ENCODE measurements around the gene TOR2A.

The TOR2A gene

DNA sequence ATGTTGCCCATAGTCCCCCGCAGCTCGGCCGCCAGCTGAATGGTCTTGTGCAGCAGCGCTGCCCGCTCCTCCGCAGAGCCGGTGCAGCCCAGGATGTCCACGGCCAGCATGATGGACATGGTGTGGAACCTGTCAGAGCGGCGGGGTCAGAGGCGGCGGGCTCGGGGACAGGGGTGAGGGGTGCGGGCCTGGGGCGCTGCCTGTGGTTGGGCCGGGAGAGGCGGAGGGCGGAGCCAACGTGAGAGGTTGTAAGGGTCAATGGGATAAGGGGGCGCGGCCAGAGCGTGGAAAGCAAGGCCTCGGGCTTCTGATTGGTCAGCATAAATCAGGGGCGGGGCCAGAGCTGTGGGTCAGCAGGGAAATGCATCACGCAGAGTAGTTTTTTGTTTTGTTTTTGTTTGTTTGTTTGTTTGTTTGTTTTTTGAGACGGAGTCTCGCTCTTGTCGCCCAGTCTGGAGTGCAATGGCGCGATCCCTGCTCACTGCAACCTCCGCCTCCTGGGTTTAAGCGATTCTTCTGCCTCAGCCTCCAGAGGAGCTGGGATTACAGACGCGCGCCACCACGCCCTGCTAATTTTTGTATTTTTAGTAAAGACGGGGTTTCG, 6.8 kb upstream of the TOR2A start:
- DNase-seq, result no peak

- no peak for DNase-seq
Observed at GRCh38 chr9:127739614-127740330, 4.7 kb upstream of the TOR2A start.

GRCh38 chr9:127738666-127739065, 3.6 kb upstream of the TOR2A start:
- no peak for DNase-seq

- DNase-seq, result no peak
Observed at GRCh38 chr9:127735530-127736185, 564 bp upstream of the TOR2A start.

GRCh38 chr9:127734247-127734746, 797 bp downstream of the TOR2A start:
- DNase-seq, result no peak

DNA sequence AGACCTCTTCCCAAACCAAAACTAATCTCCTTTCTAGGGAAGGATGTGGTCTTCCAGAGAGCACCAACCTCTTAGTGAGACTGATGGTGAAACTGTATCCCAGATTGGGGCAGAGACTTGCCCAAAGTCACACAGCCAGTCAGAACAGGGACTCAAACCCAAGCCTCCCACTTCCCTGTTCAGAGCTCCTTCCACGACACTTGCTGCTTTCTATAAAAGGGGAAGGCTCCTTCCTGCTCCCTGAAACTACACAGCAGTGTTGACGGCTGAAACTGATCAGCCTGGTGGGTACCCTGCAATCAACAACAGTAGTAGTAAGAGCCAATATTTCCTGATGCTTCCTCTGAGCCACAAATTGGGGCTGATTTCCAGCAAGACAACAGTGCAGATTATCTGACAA, 1.5 kb downstream of the TOR2A start:
- DNase-seq, result no peak

DNA sequence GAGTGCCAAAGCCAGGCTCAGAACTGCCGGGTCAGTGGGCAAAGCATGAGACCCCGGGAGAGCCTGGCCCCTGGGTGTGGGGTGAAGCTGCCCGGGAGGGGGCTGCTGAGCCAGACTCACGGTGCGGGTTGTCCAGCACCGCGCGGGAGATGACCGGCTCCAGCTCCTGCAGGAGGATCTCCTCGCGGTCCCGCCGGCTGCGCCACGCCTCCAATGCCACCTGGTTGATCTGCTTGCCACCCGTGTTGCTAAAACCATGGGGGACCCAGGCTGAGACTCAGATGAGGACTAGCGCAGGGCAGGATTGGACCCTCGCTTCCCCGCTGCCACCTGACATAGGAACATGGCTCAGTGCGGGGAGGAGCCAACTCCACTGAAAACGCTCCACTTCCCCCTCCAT, 2.6 kb downstream of the TOR2A start:
- DNase-seq, result no peak

- no peak for DNase-seq
Observed at GRCh38 chr9:127731938-127732337, 3.2 kb downstream of the TOR2A start.

DNA sequence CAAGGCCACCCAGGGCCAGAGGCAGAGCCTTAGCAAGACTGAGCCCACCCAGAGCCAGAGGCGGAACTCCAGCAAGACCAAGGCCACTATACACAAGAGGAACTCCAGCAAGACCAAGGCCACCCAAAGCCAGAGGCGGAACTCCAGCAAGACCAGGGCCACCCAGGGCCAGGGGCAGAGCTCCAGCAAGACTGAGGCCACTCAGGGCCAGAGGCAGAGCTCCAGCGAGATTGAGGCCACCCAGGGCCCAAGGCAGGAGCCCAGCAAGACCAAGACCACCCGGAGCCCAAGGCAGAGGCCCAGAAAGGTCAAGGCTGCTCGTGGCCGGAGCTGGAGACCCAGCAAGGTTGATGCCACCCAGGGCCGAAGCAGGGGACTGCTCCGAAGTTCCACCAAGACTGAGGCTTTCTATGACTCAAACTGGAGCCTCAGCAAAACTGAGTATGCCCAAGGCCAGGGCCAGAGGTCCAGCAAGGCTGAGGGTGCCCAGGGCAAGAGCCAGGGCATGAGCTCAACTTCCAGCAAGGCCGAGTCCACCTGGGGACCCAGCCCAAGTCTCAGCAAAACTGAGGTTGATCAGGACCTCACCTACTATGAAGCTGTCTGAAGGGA, 4.2 kb downstream of the TOR2A start:
- DNase-seq, result no peak

GRCh38 chr9:127730262-127730661, 4.8 kb downstream of the TOR2A start:
- no peak for DNase-seq

- no peak for DNase-seq
Observed at GRCh38 chr9:127729522-127730256, 5.4 kb downstream of the TOR2A start.

DNA sequence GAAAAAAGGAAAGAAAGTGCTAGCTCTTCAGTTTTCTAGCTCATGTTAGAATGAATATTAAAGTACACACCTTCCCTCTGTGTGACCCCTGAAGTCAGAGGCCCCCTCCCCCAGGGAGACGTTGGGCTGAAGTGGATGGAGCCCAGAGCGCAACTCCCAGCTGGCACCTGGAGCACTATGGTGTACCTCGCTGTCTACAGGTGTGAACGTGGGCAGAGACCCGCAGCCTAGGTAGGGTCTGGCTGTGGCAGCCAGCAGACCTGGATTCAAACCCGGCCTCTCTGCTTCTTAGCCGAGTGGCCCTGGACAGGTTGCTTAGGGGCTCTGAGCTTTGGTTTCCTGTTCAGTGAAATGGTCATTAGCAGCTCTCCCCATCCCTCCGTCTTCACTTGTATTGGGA, 6.3 kb downstream of the TOR2A start:
- no peak for DNase-seq

GRCh38 chr9:127726871-127727270, 8.2 kb downstream of the TOR2A start:
- DNase-seq, result no peak

DNA sequence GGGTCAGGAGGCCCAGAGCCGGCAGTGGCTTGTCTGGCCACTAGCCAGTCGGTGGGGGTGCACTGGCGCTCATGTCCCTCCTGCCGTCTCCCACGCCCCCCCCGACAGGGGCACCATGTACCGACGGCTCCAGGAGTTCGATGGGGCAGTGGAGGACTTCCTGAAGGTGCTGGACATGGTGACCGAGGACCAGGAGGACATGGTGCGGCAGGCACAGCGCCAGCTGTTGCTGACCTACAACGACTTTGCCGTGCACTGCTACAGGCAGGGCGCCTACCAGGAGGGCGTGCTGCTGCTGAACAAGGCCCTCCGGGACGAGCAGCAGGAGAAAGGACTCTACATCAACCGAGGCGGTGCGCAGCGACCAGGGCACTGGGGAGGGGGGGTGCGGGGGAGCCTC, 11.1 kb downstream of the TOR2A start:
- no peak for DNase-seq

DNA sequence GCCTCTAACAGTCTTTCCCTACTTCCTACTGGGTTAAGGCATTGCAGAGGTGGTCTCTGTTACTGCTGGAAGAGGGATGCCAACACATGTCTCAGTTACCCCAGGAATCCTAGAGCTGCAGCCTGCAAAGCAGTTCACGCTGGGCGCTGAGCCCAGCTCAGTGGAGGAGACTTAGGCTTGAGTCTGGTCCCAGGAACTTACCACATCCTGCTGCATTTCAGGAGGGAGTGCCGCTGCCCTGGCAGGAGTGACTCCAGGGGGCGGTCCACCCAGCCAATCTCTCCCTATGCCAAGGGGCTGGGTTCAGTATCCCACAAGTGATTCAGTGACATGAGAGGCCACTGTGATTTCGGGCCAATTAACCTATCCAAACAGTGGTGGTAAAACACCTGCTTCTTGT, 11.7 kb downstream of the TOR2A start:
- DNase-seq, result no peak

DNA sequence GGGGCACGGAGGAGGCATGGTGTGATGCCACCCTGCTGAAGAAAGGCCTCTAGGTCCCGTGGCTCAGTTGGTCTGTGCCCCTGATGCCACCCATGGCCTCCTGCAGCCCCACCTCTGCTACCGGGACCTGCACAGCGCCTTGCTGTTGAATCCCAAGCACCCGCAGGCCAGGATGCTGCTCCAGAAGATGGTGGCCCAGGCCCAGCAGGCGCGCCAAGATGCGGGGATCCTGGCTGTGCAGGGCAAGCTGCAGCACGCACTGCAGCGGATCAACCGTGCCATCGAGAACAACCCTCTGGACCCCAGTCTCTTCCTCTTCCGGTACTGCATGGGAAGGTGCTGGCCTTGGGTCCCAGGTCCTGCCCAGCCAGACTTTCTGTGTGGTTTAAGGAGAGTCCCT, 12.1 kb downstream of the TOR2A start:
- DNase-seq, result no peak

GRCh38 chr9:127722055-127722745, 12.9 kb downstream of the TOR2A start:
- no peak for DNase-seq

GRCh38 chr9:127721391-127721821, 13.7 kb downstream of the TOR2A start:
- DNase-seq, result no peak

DNA sequence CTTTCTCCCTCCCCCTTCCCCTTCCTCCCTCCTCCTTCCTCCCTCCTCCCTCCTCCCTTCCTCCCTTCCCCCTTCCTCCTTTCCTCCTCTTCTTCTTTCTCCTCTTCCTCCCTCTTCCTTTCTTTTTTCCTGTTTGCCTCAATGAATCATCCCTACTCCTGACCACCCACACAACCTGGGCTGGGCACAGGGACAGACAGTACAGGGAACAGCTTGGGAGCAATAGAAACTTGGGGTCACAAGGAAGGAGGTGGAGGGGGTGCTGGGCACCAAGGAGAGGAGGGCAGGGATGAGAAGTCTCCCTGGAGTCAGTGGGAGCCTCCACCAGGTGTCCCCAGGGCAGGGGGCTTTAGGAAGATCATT, 14.2 kb downstream of the TOR2A start:
- DNase-seq, result no peak

DNA sequence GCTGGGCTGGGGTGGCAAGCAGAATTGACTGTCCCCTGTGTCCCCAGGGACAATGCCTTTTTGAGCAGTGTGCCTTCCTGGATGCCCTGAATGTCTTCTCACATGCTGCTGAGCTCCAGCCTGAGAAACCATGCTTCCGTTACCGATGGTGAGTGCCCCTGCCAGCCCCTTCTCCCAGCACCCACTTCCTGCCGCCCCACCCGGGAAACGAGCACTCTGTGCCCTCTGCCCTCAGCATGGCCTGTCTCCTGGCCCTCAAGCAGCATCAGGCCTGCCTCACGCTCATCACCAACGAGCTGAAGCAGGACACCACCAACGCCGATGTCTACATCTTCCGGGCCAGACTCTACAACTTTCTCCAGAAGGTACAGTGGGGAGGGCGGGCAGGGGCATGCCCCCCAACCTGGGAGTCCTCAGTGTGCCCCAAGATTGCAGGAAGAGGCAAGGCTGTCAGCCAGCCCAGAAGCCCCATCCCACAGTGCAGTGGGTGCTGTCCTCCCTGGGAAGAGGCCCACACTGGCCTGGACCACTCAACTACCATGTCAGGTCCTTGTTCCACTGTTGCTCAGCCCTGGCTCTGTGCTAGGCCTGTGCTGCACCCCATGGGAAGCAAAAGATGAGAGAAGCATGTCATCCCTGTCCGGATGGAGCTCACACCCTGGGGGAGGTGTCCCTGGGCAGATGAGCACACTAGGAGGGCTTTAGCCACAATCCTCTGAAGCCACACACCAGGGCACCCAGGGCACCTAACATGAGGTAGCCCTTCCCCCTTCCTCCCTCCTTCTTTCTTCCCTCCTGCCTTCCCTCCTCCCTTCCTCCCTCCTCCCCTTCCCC, 14.8 kb downstream of the TOR2A start:
- DNase-seq, result no peak

DNA sequence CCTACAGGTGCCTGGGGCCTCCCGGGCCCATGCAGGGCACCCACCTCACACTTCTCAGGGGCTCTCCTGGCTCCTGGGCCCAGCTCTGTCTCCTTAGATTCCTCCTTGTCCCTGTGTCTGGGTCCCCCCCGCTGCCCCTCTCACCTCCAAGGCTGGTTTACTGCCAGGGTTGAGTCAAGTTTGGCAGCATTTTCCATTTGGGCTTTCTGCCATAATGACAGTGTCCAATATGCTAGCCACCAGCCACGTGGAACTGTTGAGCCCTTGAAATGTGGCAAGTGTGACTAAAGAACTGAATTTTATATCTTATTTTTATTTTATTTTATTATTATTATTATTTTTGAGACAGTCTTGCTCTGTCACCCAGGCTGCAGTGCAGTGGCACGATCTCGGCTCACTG, 17.3 kb downstream of the TOR2A start:
- no peak for DNase-seq

DNA sequence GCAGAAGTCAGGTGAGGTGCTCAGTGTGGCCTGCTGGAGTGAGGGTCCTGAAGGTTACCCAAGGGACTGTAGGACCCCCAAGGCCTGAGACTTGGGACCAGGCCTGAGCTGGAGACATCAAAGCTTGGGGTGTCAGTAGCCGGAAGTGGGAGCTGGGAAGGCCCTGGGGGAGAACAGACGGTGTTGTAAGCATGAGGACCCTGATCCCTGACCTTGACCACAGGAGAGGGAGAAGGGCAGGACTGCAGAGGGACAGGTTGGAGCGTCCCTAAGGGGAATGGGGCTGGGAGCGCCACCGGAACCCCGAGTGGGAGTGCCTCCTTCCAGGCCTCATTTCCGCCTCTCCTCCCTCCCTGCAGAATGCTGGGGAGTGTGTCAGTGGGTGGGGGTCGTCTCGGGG, 18.7 kb downstream of the TOR2A start:
- DNase-seq, result no peak

Measured in hematopoietic multipotent progenitor cell treated with erythropoietin and hydrocortisone succinate and interleukin-3 and kit ligand, for 6 days (in vitro differentiated cells).